GM12891 (cell line): ENCODE results near the gene WNK1.
"Not testable (repeated sequence)": the region's sequence is repeated elsewhere in the genome, so short reads cannot be mapped to it uniquely, and the experiment has no call there.

Experiments used
- DNase-seq: peaks from one replicate; pipeline ENCODE4 v3.0.0; 2011; ENCODE audit warnings: low spot score; ENCODE audit not compliant: insufficient read length
- FAIRE-seq: peaks from 2 replicates; lab custom pipeline; 2011; peaks lifted over from hg19 to GRCh38; lab: Jason Lieb, UNC
- PAX5 ChIP-seq: IDR thresholded peaks from 2 replicates; pipeline ENCODE4 v1.6.1; 2011; ENCODE audit warnings: low read length, moderate library complexity, mild to moderate bottlenecking; ENCODE audit not compliant: insufficient read depth, severe bottlenecking
- POLR2A ChIP-seq: IDR thresholded peaks from 2 replicates; pipeline ENCODE4 v1.6.1; 2011; ENCODE audit warnings: low read depth, low read length, control low read depth
- POLR2AphosphoS5 ChIP-seq: IDR thresholded peaks from 2 replicates; pipeline ENCODE4 v1.6.1; 2011; ENCODE audit warnings: low read depth, low read length, control low read depth
- POU2F2 ChIP-seq: IDR thresholded peaks from 2 replicates; pipeline ENCODE4 v1.6.1; 2011; ENCODE audit warnings: low read depth, mild to moderate bottlenecking, control low read depth, low read length, moderate library complexity
- SPI1 ChIP-seq: IDR thresholded peaks from 2 replicates; pipeline ENCODE4 v1.6.1; 2011; ENCODE audit warnings: low read depth, low read length, control low read depth
- TAF1 ChIP-seq: IDR thresholded peaks from 2 replicates; pipeline ENCODE4 v1.6.1; 2011; ENCODE audit warnings: low read depth, low read length, control low read depth

WNK1 gene

GRCh38 chr12:761256-761655, 8.9 kb downstream of the WNK1 start:
- DNase-seq (no peak), FAIRE-seq (peak; percentile 52)

GRCh38 chr12:765840-766239, 13.5 kb downstream of the WNK1 start:
- no peak for TF ChIP-seq SPI1
- no peak for TF ChIP-seq POU2F2
- no peak for TF ChIP-seq POLR2AphosphoS5
- no peak for TF ChIP-seq PAX5
- TF ChIP-seq TAF1: no peak
- no peak for TF ChIP-seq POLR2A
- FAIRE-seq: no peak

More at GRCh38 chr12:761256-761655, 8.9 kb downstream of the WNK1 start:
- no peak for TF ChIP-seq SPI1
- TF ChIP-seq POLR2A: no peak
- TF ChIP-seq POLR2AphosphoS5: no peak
- no peak for TF ChIP-seq PAX5
- no peak for TF ChIP-seq POU2F2
- TF ChIP-seq TAF1: no peak

GRCh38 chr12:768434-768833, 16.1 kb downstream of the WNK1 start:
- TF ChIP-seq PAX5 (no peak), TAF1 (no peak), SPI1 (peak; percentile 78), POU2F2 (no peak)
- no peak for DNase-seq
- FAIRE-seq: no peak

More at GRCh38 chr12:765840-766239, 13.5 kb downstream of the WNK1 start:
- no peak for DNase-seq

GRCh38 chr12:770479-770878, 18.1 kb downstream of the WNK1 start:
- TF ChIP-seq SPI1 (no peak), PAX5 (no peak), POLR2AphosphoS5 (no peak), POU2F2 (no peak), POLR2A (no peak), TAF1 (no peak)
- no peak for DNase-seq
- FAIRE-seq: no peak

- no peak for TF ChIP-seq SPI1
- no peak for TF ChIP-seq POLR2A
- TF ChIP-seq POU2F2: no peak
- TF ChIP-seq PAX5: no peak
- TF ChIP-seq TAF1: no peak
- no peak for TF ChIP-seq POLR2AphosphoS5
- DNase-seq: no peak
- FAIRE-seq: peak; percentile 80
Observed at GRCh38 chr12:772056-772697, 19.8 kb downstream of the WNK1 start.

- FAIRE-seq: no peak
- TF ChIP-seq PAX5 (no peak), POLR2AphosphoS5 (no peak), TAF1 (no peak), SPI1 (no peak), POU2F2 (no peak)
- DNase-seq: no peak
Observed at GRCh38 chr12:774051-774614, 21.8 kb downstream of the WNK1 start.

- DNase-seq, FAIRE-seq: not testable (repeated sequence)
Observed at GRCh38 chr12:775973-776771, 23.8 kb downstream of the WNK1 start.

- DNase-seq, FAIRE-seq: not testable (repeated sequence)
Observed at GRCh38 chr12:776772-777373, 24.5 kb downstream of the WNK1 start.

- TF ChIP-seq POLR2AphosphoS5: no peak
- no peak for TF ChIP-seq POLR2A
- no peak for TF ChIP-seq PAX5
- TF ChIP-seq POU2F2: no peak
- no peak for TF ChIP-seq SPI1
- TF ChIP-seq TAF1: no peak
- FAIRE-seq (peak; percentile 77), DNase-seq (no peak)
Observed at GRCh38 chr12:777550-778047, 25.2 kb downstream of the WNK1 start.

- no peak for FAIRE-seq
- TF ChIP-seq POLR2A: no peak
- no peak for TF ChIP-seq PAX5
- no peak for TF ChIP-seq POU2F2
- no peak for TF ChIP-seq SPI1
- no peak for TF ChIP-seq TAF1
Observed at GRCh38 chr12:778615-779014, 26.2 kb downstream of the WNK1 start.

More at GRCh38 chr12:778615-779014, 26.2 kb downstream of the WNK1 start:
- no peak for DNase-seq
